IMR-90 (cell line): ENCODE results near the gene PSKH1. TPM values are rescaled to one million over a fixed set of nuclear protein-coding genes. Genes with fewer than 3 reads are reported as not detected.

Experiments
- ATAC-seq: fragments of 200-7000 bp; cut with Tn5 transposase; 2 replicates; pipeline ENCODE4 v1.9.1; 2020; ENCODE audit warnings: low read depth, mild to moderate bottlenecking, moderate library complexity
- BruUV-seq: library from RNA; stranded (reverse); fragments of 400-500 nt; replicated peaks from 2 replicates; lab custom pipeline; 2021; lab: Mats Ljungman, UMichigan
- CTCF ChIA-PET: fragments of 300-600 bp; formaldehyde crosslinking; extraction: SDS; loops from one replicate; lab custom pipeline; 2021; ENCODE audit warnings: antibody characterized with exemption; lab: Yijun Ruan, JAX
- POLR2A ChIA-PET: fragments of 300-600 bp; sonication (Branson Sonifier 250); formaldehyde crosslinking; loops from one replicate; lab custom pipeline; 2022; ENCODE audit warnings: antibody characterized with exemption; ENCODE audit not compliant: unreplicated experiment; lab: Charles Lee
- DNase-seq: peaks from one replicate; pipeline ENCODE4 v3.0.0; 2013
- H2AFZ ChIP-seq: replicated peaks from 2 replicates; pipeline ENCODE3; 2013; ENCODE audit warnings: low read length, mild to moderate bottlenecking; ENCODE audit not compliant: poor library complexity
- H2AK5ac ChIP-seq: 2 replicates; pipeline ENCODE4 v1.6.1; 2013; ENCODE audit warnings: low read depth, low read length, inconsistent platforms
- H2AK9ac ChIP-seq: replicated peaks from 2 replicates; pipeline ENCODE3; 2013; ENCODE audit warnings: mild to moderate bottlenecking, low read depth, low read length, moderate library complexity; ENCODE audit not compliant: poor library complexity
- H2BK120ac ChIP-seq: 2 replicates; pipeline ENCODE4 v1.6.1; 2013; ENCODE audit warnings: low read depth, low read length, inconsistent platforms
- H2BK15ac ChIP-seq: 3 replicates; pipeline ENCODE4 v1.6.1; 2013; ENCODE audit warnings: low read depth, low read length, inconsistent platforms
- H2BK20ac ChIP-seq: 2 replicates; pipeline ENCODE4 v1.6.1; 2013; ENCODE audit warnings: low read depth, mild to moderate bottlenecking, inconsistent platforms, low read length, moderate library complexity
- H2BK5ac ChIP-seq: 2 replicates; pipeline ENCODE4 v1.6.1; 2013; ENCODE audit warnings: mild to moderate bottlenecking, low read depth, low read length, inconsistent platforms; ENCODE audit not compliant: poor library complexity, severe bottlenecking
- H3K14ac ChIP-seq: replicated peaks from 2 replicates; pipeline ENCODE4 v1.6.1; 2013; ENCODE audit warnings: low read depth, low read length, inconsistent platforms
- H3K18ac ChIP-seq: 2 replicates; pipeline ENCODE4 v1.6.1; 2013; ENCODE audit warnings: low read depth, low read length, control low read depth
- H3K23ac ChIP-seq: 2 replicates; pipeline ENCODE4 v1.6.1; 2013; ENCODE audit warnings: low read depth, low read length, inconsistent platforms
- H3K27ac ChIP-seq: 2 replicates; pipeline ENCODE4 v1.5.1; 2013; ENCODE audit warnings: mild to moderate bottlenecking, control low read depth, low read length; ENCODE audit not compliant: insufficient read depth
- H3K27me3 ChIP-seq: 2 replicates; pipeline ENCODE4 v1.6.1; 2013; ENCODE audit warnings: low read length; ENCODE audit not compliant: control insufficient read depth, insufficient read depth
- H3K36me3 ChIP-seq: 2 replicates; pipeline ENCODE4 v1.6.1; 2013; ENCODE audit warnings: low read length, mixed read lengths; ENCODE audit not compliant: control insufficient read depth, insufficient read depth
- H3K4ac ChIP-seq: 2 replicates; pipeline ENCODE4 v1.6.1; 2013; ENCODE audit warnings: low read depth, low read length, inconsistent platforms
- H3K4me1 ChIP-seq: 2 replicates; pipeline ENCODE4 v1.6.1; 2013; ENCODE audit warnings: low read length, mixed read lengths; ENCODE audit not compliant: control insufficient read depth, insufficient read depth
- H3K4me2 ChIP-seq: 2 replicates; pipeline ENCODE4 v1.6.1; 2013; ENCODE audit warnings: low read depth, mild to moderate bottlenecking, control low read depth, low read length, moderate library complexity
- H3K4me3 ChIP-seq: 2 replicates; pipeline ENCODE4 v1.5.1; 2013; ENCODE audit warnings: low read depth, mild to moderate bottlenecking, control low read depth, low read length, moderate library complexity; ENCODE audit not compliant: insufficient read depth
- H3K56ac ChIP-seq: 2 replicates; pipeline ENCODE4 v1.6.1; 2013; ENCODE audit warnings: low read length, inconsistent platforms; ENCODE audit not compliant: insufficient read depth; ENCODE audit errors: extremely low read depth
- H3K79me1 ChIP-seq, 2 experiments: 2 replicates each; pipeline ENCODE4 v1.6.1; 2013; ENCODE audit warnings: low read length in 2 of 2, inconsistent platforms in 1 of 2, low read depth in 1 of 2
- H3K9ac ChIP-seq: 2 replicates; pipeline ENCODE4 v1.6.1; 2013; ENCODE audit warnings: low read depth, low read length, control low read depth
- H3K9me1 ChIP-seq: 2 replicates; pipeline ENCODE4 v1.6.1; 2013; ENCODE audit warnings: low read length, inconsistent platforms; ENCODE audit not compliant: insufficient read depth
- H3K9me3 ChIP-seq: 2 replicates; pipeline ENCODE4 v1.6.1; 2013; ENCODE audit warnings: low read length; ENCODE audit not compliant: control insufficient read depth, insufficient read depth
- H4K20me1 ChIP-seq: 2 replicates; pipeline ENCODE4 v1.6.1; 2013; ENCODE audit warnings: low read length, inconsistent platforms; ENCODE audit not compliant: insufficient read depth
- H4K5ac ChIP-seq: 2 replicates; pipeline ENCODE4 v1.6.1; 2013; ENCODE audit warnings: mild to moderate bottlenecking, low read depth, low read length, control low read depth
- H4K8ac ChIP-seq, 2 experiments: 2 replicates each; pipeline ENCODE4 v1.6.1; 2013; ENCODE audit warnings: low read depth in 2 of 2, low read length in 2 of 2, control low read depth in 1 of 2, inconsistent platforms in 1 of 2
- H4K91ac ChIP-seq: 2 replicates; pipeline ENCODE4 v1.6.1; 2013; ENCODE audit warnings: low read depth, low read length, inconsistent platforms; ENCODE audit not compliant: insufficient read depth
- BHLHE40 ChIP-seq: fragments of 150-350 bp; IDR thresholded peaks from 2 replicates; pipeline ENCODE4 v1.6.1; 2016; ENCODE audit warnings: mild to moderate bottlenecking, low read depth, low read length
- CEBPB ChIP-seq: IDR thresholded peaks from 2 replicates; pipeline ENCODE4 v1.6.1; 2012; ENCODE audit warnings: low read depth, low read length, improper control_type of control experiment
- CHD1 ChIP-seq: IDR thresholded peaks from 2 replicates; pipeline ENCODE4 v1.6.1; 2012; ENCODE audit warnings: low read depth, low read length, improper control_type of control experiment
- FOS ChIP-seq: fragments of 150-350 bp; IDR thresholded peaks from 2 replicates; pipeline ENCODE4 v1.6.1; 2016; ENCODE audit warnings: low read depth, low read length
- MAFK ChIP-seq: IDR thresholded peaks from 2 replicates; pipeline ENCODE4 v1.6.1; 2012; ENCODE audit warnings: low read depth, low read length, improper control_type of control experiment
- MAZ ChIP-seq: IDR thresholded peaks from 2 replicates; pipeline ENCODE4 v1.6.1; 2012; ENCODE audit warnings: low read depth, mild to moderate bottlenecking, low read length, improper control_type of control experiment, moderate library complexity, borderline replicate concordance
- MXI1 ChIP-seq: IDR thresholded peaks from 2 replicates; pipeline ENCODE4 v1.6.1; 2012; ENCODE audit warnings: low read depth, mild to moderate bottlenecking, low read length, moderate library complexity, borderline replicate concordance
- NFE2L2 ChIP-seq: fragments of 150-350 bp; IDR thresholded peaks from 2 replicates; pipeline ENCODE4 v1.6.1; 2016; ENCODE audit warnings: low read depth, mild to moderate bottlenecking, low read length
- POLR2A ChIP-seq: IDR thresholded peaks from 2 replicates; pipeline ENCODE4 v1.6.1; 2012; ENCODE audit warnings: mild to moderate bottlenecking, low read depth, low read length
- RAD21 ChIP-seq: IDR thresholded peaks from 2 replicates; pipeline ENCODE4 v1.6.1; 2012; ENCODE audit warnings: low read length, improper control_type of control experiment
- RCOR1 ChIP-seq: IDR thresholded peaks from 2 replicates; pipeline ENCODE4 v1.6.1; 2012; ENCODE audit warnings: mild to moderate bottlenecking, low read length, improper control_type of control experiment; ENCODE audit not compliant: insufficient replicate concordance
- RFX5 ChIP-seq: IDR thresholded peaks from 2 replicates; pipeline ENCODE4 v1.8.0; 2012; ENCODE audit warnings: low read depth, mild to moderate bottlenecking, low read length, moderate library complexity
- SMC3 ChIP-seq: fragments of 150-350 bp; IDR thresholded peaks from 2 replicates; pipeline ENCODE4 v1.6.1; 2016; ENCODE audit warnings: low read depth, mild to moderate bottlenecking, antibody characterized with exemption, low read length, moderate library complexity
- WGBS, 2 experiments: methylation state at CpG; one replicate each; pipeline versions ENCODE4 v1.1.5 to v1.1.7; 2013; ENCODE audit warnings: missing lambda C conversion rate in 2 of 2; ENCODE audit not compliant: insufficient read length in 1 of 2; ENCODE audit errors: extremely low coverage in 2 of 2; 5-methylcytosine and 5-hydroxymethylcytosine counted together
- dilution Hi-C: fragments of 300-500 bp; cut with HindIII; formaldehyde crosslinking; loops from one replicate; pipeline ENCODE4 v1.14.3; 2018; ENCODE audit warnings: low sequenced_read_pairs; ENCODE audit not compliant: unreplicated experiment
- in situ Hi-C: fragments of 300-500 bp; cut with MboI; formaldehyde crosslinking; loops from 3 replicates; pipeline ENCODE4 v1.14.3; 2019; ENCODE audit warnings: low sequenced_read_pairs, inconsistent platforms, mixed read lengths
- intact Hi-C: fragments of 100-400 bp; cut with micrococcal nuclease; formaldehyde crosslinking; loops from 2 replicates; pipeline ENCODE4 v1.10.0; 2022
- polyA plus RNA-seq, 3 experiments: library from polyadenylated mRNA; depleted of rRNA; stranded (reverse); fragments of >200 nt; gene quantifications; 2 replicates each; pipeline ENCODE4 v1.2.3, GENCODE V29; 2012; ENCODE audit warnings: low replicate concordance in 1 of 3
- total RNA-seq: library from RNA; depleted of rRNA; stranded (reverse); fragments of >200 nt; gene quantifications from 2 replicates; pipeline ENCODE4 v1.2.3, GENCODE V29; 2012
- TF ChIP-seq, protein P1 (sequence below): conservative IDR thresholded peaks from 2 replicates; pipeline ENCODE4 v1.5.1; 2012; ENCODE audit warnings: mild to moderate bottlenecking, low read depth, low read length, improper control_type of control experiment
- TF ChIP-seq, protein P2 (sequence below): fragments of 150-350 bp; IDR thresholded peaks from 2 replicates; pipeline ENCODE4 v1.6.1; 2016; ENCODE audit warnings: low read depth, mild to moderate bottlenecking, low read length, moderate library complexity, borderline replicate concordance
- TF ChIP-seq, protein P3 (sequence below): fragments of 150-350 bp; IDR thresholded peaks from 2 replicates; pipeline ENCODE4 v1.6.1; 2017; ENCODE audit warnings: mild to moderate bottlenecking, antibody characterized with exemption, low read length, low read depth

PSKH1 gene
- total and polyA plus RNA-seq, 2 of the 4 experiments (the other 2 are of a cell fraction): 11.5 to 26.7 TPM

DNA sequence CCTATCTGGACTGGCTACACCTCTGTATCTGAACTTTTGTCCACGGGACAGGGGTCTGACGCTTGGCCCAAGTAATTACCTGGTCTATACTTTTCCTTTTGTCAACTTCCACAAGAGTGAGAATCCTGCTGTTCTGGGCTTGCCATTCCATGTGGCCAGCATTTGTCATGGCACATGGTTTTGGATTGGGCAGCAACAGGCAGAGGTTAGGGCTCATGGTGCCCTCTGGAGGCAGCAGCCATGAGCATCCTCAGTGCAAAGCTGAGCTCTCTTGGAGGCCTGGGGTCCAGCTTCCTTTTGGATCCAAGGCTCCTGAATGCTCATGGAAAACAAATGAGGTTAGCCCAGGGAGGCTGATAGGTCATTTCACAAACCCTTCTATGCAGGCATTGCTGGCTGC lies 27.7 kb upstream of the PSKH1 start:
- peaks cover 62 to 74% of the 10 kb centered on the region in 2 experiments for H3K79me1 ChIP-seq
- H2BK120ac ChIP-seq: no peak overlapping the region
- no CpG with 5 or more reads among the region's 2 CpGs for WGBS, 2 experiments
- intact Hi-C loops: loop anchor here (2.0 kb wide), 1 partner anchor 49 kb away; no protein-coding TSS in a partner anchor
- H2AFZ ChIP-seq: no peak overlapping the region
- H3K23ac ChIP-seq: no peak overlapping the region
- no peak overlapping the region for H3K18ac ChIP-seq
- H3K4me3 ChIP-seq: no peak overlapping the region
- H4K5ac ChIP-seq: no peak overlapping the region
- H3K14ac ChIP-seq: no peak overlapping the region
- no peak overlapping the region for H2BK15ac ChIP-seq
- no TSS peak for BruUV-seq
- H2BK5ac ChIP-seq: no peak overlapping the region
- no peak overlapping the region for H3K9ac ChIP-seq
- in situ Hi-C loops: no loop called here
- dilution Hi-C loops: no loop called here
- H2AK9ac ChIP-seq: no peak overlapping the region
- peak; percentile 33; the same call in 1 of the 2 replicates for ATAC-seq
- no peak overlapping the region for H3K56ac ChIP-seq
- POLR2A ChIA-PET: interaction anchor here (0.6 kb wide), 1 partner anchor 59 kb away, joined by 3 read pairs; the partner anchor contains the start of genes RANBP10 and TSNAXIP1
- CTCF ChIA-PET: interaction anchor here (1.4 kb wide), 1 partner anchor 49 kb away, joined by 5 read pairs; no protein-coding TSS in a partner anchor
- H3K4me2 ChIP-seq: no peak overlapping the region
- TF ChIP-seq, protein P1, sequence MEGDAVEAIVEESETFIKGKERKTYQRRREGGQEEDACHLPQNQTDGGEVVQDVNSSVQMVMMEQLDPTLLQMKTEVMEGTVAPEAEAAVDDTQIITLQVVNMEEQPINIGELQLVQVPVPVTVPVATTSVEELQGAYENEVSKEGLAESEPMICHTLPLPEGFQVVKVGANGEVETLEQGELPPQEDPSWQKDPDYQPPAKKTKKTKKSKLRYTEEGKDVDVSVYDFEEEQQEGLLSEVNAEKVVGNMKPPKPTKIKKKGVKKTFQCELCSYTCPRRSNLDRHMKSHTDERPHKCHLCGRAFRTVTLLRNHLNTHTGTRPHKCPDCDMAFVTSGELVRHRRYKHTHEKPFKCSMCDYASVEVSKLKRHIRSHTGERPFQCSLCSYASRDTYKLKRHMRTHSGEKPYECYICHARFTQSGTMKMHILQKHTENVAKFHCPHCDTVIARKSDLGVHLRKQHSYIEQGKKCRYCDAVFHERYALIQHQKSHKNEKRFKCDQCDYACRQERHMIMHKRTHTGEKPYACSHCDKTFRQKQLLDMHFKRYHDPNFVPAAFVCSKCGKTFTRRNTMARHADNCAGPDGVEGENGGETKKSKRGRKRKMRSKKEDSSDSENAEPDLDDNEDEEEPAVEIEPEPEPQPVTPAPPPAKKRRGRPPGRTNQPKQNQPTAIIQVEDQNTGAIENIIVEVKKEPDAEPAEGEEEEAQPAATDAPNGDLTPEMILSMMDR: peak; percentile 50
- TF ChIP-seq MAFK (no peak), POLR2A (no peak), RCOR1 (no peak), BHLHE40 (no peak), MXI1 (peak; percentile 89), CEBPB (no peak), NFE2L2 (no peak), RAD21 (peak; percentile 55), SMC3 (peak; percentile 52; the same call in 1 of the 2 replicates), CHD1 (no peak), FOS (no peak), MAZ (no peak), RFX5 (no peak)
- TF ChIP-seq, protein P2, sequence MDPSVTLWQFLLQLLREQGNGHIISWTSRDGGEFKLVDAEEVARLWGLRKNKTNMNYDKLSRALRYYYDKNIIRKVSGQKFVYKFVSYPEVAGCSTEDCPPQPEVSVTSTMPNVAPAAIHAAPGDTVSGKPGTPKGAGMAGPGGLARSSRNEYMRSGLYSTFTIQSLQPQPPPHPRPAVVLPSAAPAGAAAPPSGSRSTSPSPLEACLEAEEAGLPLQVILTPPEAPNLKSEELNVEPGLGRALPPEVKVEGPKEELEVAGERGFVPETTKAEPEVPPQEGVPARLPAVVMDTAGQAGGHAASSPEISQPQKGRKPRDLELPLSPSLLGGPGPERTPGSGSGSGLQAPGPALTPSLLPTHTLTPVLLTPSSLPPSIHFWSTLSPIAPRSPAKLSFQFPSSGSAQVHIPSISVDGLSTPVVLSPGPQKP: no peak
- TF ChIP-seq, protein P3, sequence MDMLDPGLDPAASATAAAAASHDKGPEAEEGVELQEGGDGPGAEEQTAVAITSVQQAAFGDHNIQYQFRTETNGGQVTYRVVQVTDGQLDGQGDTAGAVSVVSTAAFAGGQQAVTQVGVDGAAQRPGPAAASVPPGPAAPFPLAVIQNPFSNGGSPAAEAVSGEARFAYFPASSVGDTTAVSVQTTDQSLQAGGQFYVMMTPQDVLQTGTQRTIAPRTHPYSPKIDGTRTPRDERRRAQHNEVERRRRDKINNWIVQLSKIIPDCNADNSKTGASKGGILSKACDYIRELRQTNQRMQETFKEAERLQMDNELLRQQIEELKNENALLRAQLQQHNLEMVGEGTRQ: no peak
- H3K4ac ChIP-seq: no peak overlapping the region
- H3K27me3 ChIP-seq: no peaks in the 10 kb centered on the region
- peaks cover 59% of the 10 kb centered on the region for H4K20me1 ChIP-seq
- no peak overlapping the region for H2AK5ac ChIP-seq
- peak; percentile 26 for DNase-seq
- no peak overlapping the region for H3K27ac ChIP-seq
- no peaks in the 10 kb centered on the region for H3K9me3 ChIP-seq
- H3K36me3 ChIP-seq: peaks cover 39% of the 10 kb centered on the region
- no peak overlapping the region for H4K8ac ChIP-seq
- peaks cover 46% of the 10 kb centered on the region for H3K9me1 ChIP-seq
- no peak overlapping the region for H4K91ac ChIP-seq
- no peak overlapping the region for H2BK20ac ChIP-seq
- peaks cover 20% of the 10 kb centered on the region for H3K4me1 ChIP-seq
